SK-N-SH (cell line): Measurements from ENCODE around the gene TRAPPC8. TPM values are rescaled to one million over a fixed set of nuclear protein-coding genes. Genes with fewer than 3 reads are reported as not detected.

ENCODE experiments used
- CTCF ChIA-PET: fragments of 300-600, 350-600 bp; formaldehyde crosslinking; extraction: SDS; loops from one replicate; lab custom pipeline; 2021; lab: Yijun Ruan, JAX
- POLR2A ChIA-PET: fragments of 350-600 bp; sonication (Branson Sonifier 250); formaldehyde crosslinking; extraction: SDS; loops from one replicate; lab custom pipeline; 2020; ENCODE audit warnings: antibody characterized with exemption, inconsistent platforms; lab: Yijun Ruan, JAX
- DNase-seq: peaks from one replicate; pipeline ENCODE4 v3.0.0; 2012
- H2AFZ ChIP-seq: fragments of 200-600 bp; sonication (generic); 2 replicates; pipeline ENCODE4 v1.8.1; 2016; ENCODE audit warnings: antibody characterized with exemption, mild to moderate bottlenecking, low read depth
- H3F3A ChIP-seq: fragments of 200-600 bp; sonication (generic); replicated peaks from 2 replicates; pipeline ENCODE3; 2016; ENCODE audit warnings: antibody characterized with exemption, mild to moderate bottlenecking; ENCODE audit not compliant: insufficient read depth
- H3K27ac ChIP-seq, 2 experiments: fragments of 200-500 bp in 1 of 2; fragments of 200-600 bp in 1 of 2; sonication (Bioruptor generic) in 1 of 2; sonication (generic), shearing (Covaris generic) in 1 of 2; 2 replicates each; pipeline versions ENCODE4 v1.5.1 to v1.6.1; 2014 to 2016; ENCODE audit warnings: low read depth in 2 of 2, inconsistent platforms in 1 of 2, low read length in 1 of 2, mild to moderate bottlenecking in 1 of 2, mixed read lengths in 1 of 2
- H3K27me3 ChIP-seq: fragments of 200-600 bp; sonication (generic), shearing (Covaris generic); 2 replicates; pipeline ENCODE4 v1.6.1; 2016; ENCODE audit warnings: mixed run types; ENCODE audit not compliant: insufficient read depth
- H3K36me3 ChIP-seq, 2 experiments: fragments of 200-500 bp in 1 of 2; fragments of 200-600 bp in 1 of 2; sonication (Bioruptor generic) in 1 of 2; sonication (generic) in 1 of 2; replicated peaks in 1 of 2; 2 replicates each; pipeline versions ENCODE3 to v1.5.1; 2014 to 2016; ENCODE audit warnings: low read length in 1 of 2, mild to moderate bottlenecking in 1 of 2; ENCODE audit not compliant: insufficient read depth in 2 of 2, control insufficient read depth in 1 of 2
- H3K4me1 ChIP-seq, 2 experiments: fragments of 200-500 bp in 1 of 2; fragments of 200-600 bp in 1 of 2; sonication (Bioruptor generic) in 1 of 2; sonication (generic), shearing (Covaris generic) in 1 of 2; 2 replicates each; pipeline versions ENCODE4 v1.5.1 to v1.6.1; 2014 to 2016; ENCODE audit warnings: low read depth in 1 of 2, low read length in 1 of 2, mixed run types in 1 of 2; ENCODE audit not compliant: insufficient read depth in 2 of 2, control insufficient read depth in 1 of 2
- H3K4me2 ChIP-seq: fragments of 200-600 bp; sonication (generic), shearing (Covaris generic); 2 replicates; pipeline ENCODE4 v1.6.1; 2017; ENCODE audit warnings: mixed run types
- H3K4me3 ChIP-seq, 2 experiments: fragments of 200-500 bp in 1 of 2; fragments of 200-600 bp in 1 of 2; sonication (Bioruptor generic) in 1 of 2; sonication (generic), shearing (Covaris generic) in 1 of 2; 2 replicates each; pipeline versions ENCODE4 v1.5.1 to v1.8.1; 2014 to 2016; ENCODE audit warnings: low read depth in 2 of 2, inconsistent platforms in 1 of 2, low read length in 1 of 2, mild to moderate bottlenecking in 1 of 2, mixed read lengths in 1 of 2, moderate library complexity in 1 of 2
- H3K79me2 ChIP-seq: fragments of 200-600 bp; sonication (generic); 2 replicates; pipeline ENCODE4 v1.8.1; 2017; ENCODE audit warnings: mild to moderate bottlenecking; ENCODE audit not compliant: insufficient read depth
- H3K9ac ChIP-seq: fragments of 200-600 bp; sonication (generic); 2 replicates; pipeline ENCODE4 v1.6.1; 2017; ENCODE audit warnings: mixed run types
- H3K9me2 ChIP-seq: fragments of 200-600 bp; sonication (generic); 2 replicates; pipeline ENCODE4 v1.6.1; 2017; ENCODE audit warnings: mixed run types
- H3K9me3 ChIP-seq: fragments of 200-600 bp; sonication (generic); 2 replicates; pipeline ENCODE4 v1.6.1; 2017; ENCODE audit warnings: mixed run types, mild to moderate bottlenecking, moderate library complexity
- H4K20me1 ChIP-seq: fragments of 200-600 bp; sonication (generic); 2 replicates; pipeline ENCODE4 v1.6.1; 2017; ENCODE audit warnings: mild to moderate bottlenecking, mixed run types; ENCODE audit not compliant: insufficient read depth
- ELF1 ChIP-seq: IDR thresholded peaks from 2 replicates; pipeline ENCODE4 v1.4.0; 2012
- EZH2phosphoT487 ChIP-seq: fragments of 200-600 bp; sonication (generic); IDR thresholded peaks from 2 replicates; pipeline ENCODE4 v1.6.1; 2017; ENCODE audit warnings: low read depth, mixed run types, mild to moderate bottlenecking, antibody characterized with exemption, moderate library complexity, borderline replicate concordance
- FOSL2 ChIP-seq: IDR thresholded peaks from 2 replicates; pipeline ENCODE4 v1.4.0; 2012; ENCODE audit warnings: low read depth, mild to moderate bottlenecking, moderate library complexity, borderline replicate concordance
- FOXJ3 ChIP-seq: sonication (generic); formaldehyde crosslinking; IDR thresholded peaks from 2 replicates; pipeline ENCODE4 v1.5.1; 2020; ENCODE audit warnings: mild to moderate bottlenecking, missing genetic modification reagents
- FOXM1 ChIP-seq: IDR thresholded peaks from 2 replicates; pipeline ENCODE4 v1.4.0; 2012; ENCODE audit warnings: low read depth, mild to moderate bottlenecking
- RCOR1 ChIP-seq: fragments of 150-350 bp; IDR thresholded peaks from 2 replicates; pipeline ENCODE4 v1.6.1; 2017; ENCODE audit warnings: antibody characterized with exemption, low read length
- REST ChIP-seq: IDR thresholded peaks from 2 replicates; pipeline ENCODE4 v1.6.1; 2012; ENCODE audit warnings: mild to moderate bottlenecking, low read depth, low read length, moderate library complexity
- RFX5 ChIP-seq: IDR thresholded peaks from 2 replicates; pipeline ENCODE4 v1.6.1; 2012; ENCODE audit warnings: mild to moderate bottlenecking, improper control_type of control experiment, low read length
- RXRA ChIP-seq: IDR thresholded peaks from 2 replicates; pipeline ENCODE4 v1.4.0; 2012; ENCODE audit warnings: low read depth, mild to moderate bottlenecking, borderline replicate concordance
- SIN3A ChIP-seq: IDR thresholded peaks from 2 replicates; pipeline ENCODE4 v1.6.1; 2012; ENCODE audit warnings: low read depth, mild to moderate bottlenecking, low read length, moderate library complexity, borderline replicate concordance
- SMC3 ChIP-seq: IDR thresholded peaks from 2 replicates; pipeline ENCODE4 v1.6.1; 2012; ENCODE audit warnings: low read depth, low read length, improper control_type of control experiment
- TAF1 ChIP-seq: IDR thresholded peaks from 2 replicates; pipeline ENCODE4 v1.6.1; 2012; ENCODE audit warnings: low read depth, mild to moderate bottlenecking, low read length, moderate library complexity, borderline replicate concordance
- TEAD4 ChIP-seq: IDR thresholded peaks from 2 replicates; pipeline ENCODE4 v1.4.0; 2012; ENCODE audit warnings: mild to moderate bottlenecking, borderline replicate concordance; ENCODE audit not compliant: insufficient read depth
- YY1 ChIP-seq: IDR thresholded peaks from 2 replicates; pipeline ENCODE4 v1.4.0; 2012; ENCODE audit warnings: low read depth, mild to moderate bottlenecking
- ZBTB33 ChIP-seq: IDR thresholded peaks from 2 replicates; pipeline ENCODE4 v1.4.0; 2012; ENCODE audit warnings: low read depth, borderline replicate concordance
- WGBS: methylation state at CpG from one replicate; pipeline ENCODE4 v1.1.6; 2017; ENCODE audit warnings: low lambda C conversion rate; 5-methylcytosine and 5-hydroxymethylcytosine counted together
- polyA plus RNA-seq, 3 experiments: library from polyadenylated mRNA; depleted of rRNA; stranded (reverse); fragments of >200 nt; gene quantifications; 2 replicates each; pipeline ENCODE4 v1.2.3, GENCODE V29; 2012

TRAPPC8 gene
- polyA plus RNA-seq, 1 of the 3 experiments (the other 2 are of a cell fraction), result 14.9 TPM

- Histone ChIP-seq H3K36me3 (no peaks in the 10 kb centered on the region), H3K4me2 (no peak overlapping the region), H3K4me1 (no peaks in the 10 kb centered on the region), H3K9ac (no peak overlapping the region), H3K79me2 (no peaks in the 10 kb centered on the region), H4K20me1 (no peaks in the 10 kb centered on the region), H3K4me3 (no peak overlapping the region), H3K27ac (no peak overlapping the region), H3K27me3 (no peaks in the 10 kb centered on the region), H3K9me3 (no peaks in the 10 kb centered on the region), H3K9me2 (no peaks in the 10 kb centered on the region), H3F3A (no peaks in the 10 kb centered on the region), H2AFZ (no peak overlapping the region)
- CTCF ChIA-PET, result interaction anchor here (0.6 kb wide), 1 partner anchor 28 kb away, joined by 3 read pairs; no protein-coding TSS in a partner anchor
- no peak for DNase-seq
- TF ChIP-seq ELF1, result no peak
- TF ChIP-seq EZH2phosphoT487, result no peak
- POLR2A ChIA-PET, result no interaction called here
- WGBS, result 40% methylated on average over 3 of the region's 6 CpGs
Observed at GRCh38 chr18:31791817-31792579, 150.9 kb downstream of the TRAPPC8 start.

GRCh38 chr18:31789409-31789808, 153.5 kb downstream of the TRAPPC8 start:
- POLR2A ChIA-PET, result no interaction called here
- CTCF ChIA-PET, result no interaction called here
- TF ChIP-seq ELF1, result no peak
- TF ChIP-seq SMC3, result no peak
- TF ChIP-seq TEAD4, result no peak
- TF ChIP-seq REST, result no peak
- Histone ChIP-seq H3K4me3 (no peak overlapping the region), H2AFZ (no peak overlapping the region), H3K27ac (no peak overlapping the region), H3K9me2 (no peaks in the 10 kb centered on the region), H3K27me3 (no peaks in the 10 kb centered on the region), H3K79me2 (no peaks in the 10 kb centered on the region), H3K9me3 (no peaks in the 10 kb centered on the region), H3K9ac (no peak overlapping the region), H4K20me1 (no peaks in the 10 kb centered on the region), H3K36me3 (no peaks in the 10 kb centered on the region), H3F3A (no peaks in the 10 kb centered on the region), H3K4me2 (no peak overlapping the region), H3K4me1 (no peaks in the 10 kb centered on the region)
- 49% methylated on average over 10 of the region's 10 CpGs for WGBS
- DNase-seq, result no peak

GRCh38 chr18:31783059-31783458, 159.9 kb downstream of the TRAPPC8 start:
- CTCF ChIA-PET, result no interaction called here
- Histone ChIP-seq H3K27ac (no peak overlapping the region), H3K27me3 (no peaks in the 10 kb centered on the region), H3K4me1 (no peaks in the 10 kb centered on the region), H3K4me3 (no peak overlapping the region), H3K79me2 (no peaks in the 10 kb centered on the region), H3F3A (no peaks in the 10 kb centered on the region), H3K9me2 (no peaks in the 10 kb centered on the region), H3K36me3 (no peaks in the 10 kb centered on the region), H4K20me1 (no peaks in the 10 kb centered on the region), H2AFZ (no peak overlapping the region), H3K9me3 (no peaks in the 10 kb centered on the region), H3K4me2 (no peak overlapping the region), H3K9ac (no peak overlapping the region)
- POLR2A ChIA-PET, result no interaction called here
- DNase-seq, result no peak
- 41% methylated on average over 3 of the region's 3 CpGs for WGBS
- TF ChIP-seq YY1 (no peak), FOSL2 (no peak), RCOR1 (no peak), FOXM1 (no peak), TAF1 (no peak), SIN3A (no peak), ZBTB33 (no peak), FOXJ3 (no peak), RFX5 (no peak), RXRA (no peak)
